Measurements from ENCODE around the gene GUCA1A.

DNA sequence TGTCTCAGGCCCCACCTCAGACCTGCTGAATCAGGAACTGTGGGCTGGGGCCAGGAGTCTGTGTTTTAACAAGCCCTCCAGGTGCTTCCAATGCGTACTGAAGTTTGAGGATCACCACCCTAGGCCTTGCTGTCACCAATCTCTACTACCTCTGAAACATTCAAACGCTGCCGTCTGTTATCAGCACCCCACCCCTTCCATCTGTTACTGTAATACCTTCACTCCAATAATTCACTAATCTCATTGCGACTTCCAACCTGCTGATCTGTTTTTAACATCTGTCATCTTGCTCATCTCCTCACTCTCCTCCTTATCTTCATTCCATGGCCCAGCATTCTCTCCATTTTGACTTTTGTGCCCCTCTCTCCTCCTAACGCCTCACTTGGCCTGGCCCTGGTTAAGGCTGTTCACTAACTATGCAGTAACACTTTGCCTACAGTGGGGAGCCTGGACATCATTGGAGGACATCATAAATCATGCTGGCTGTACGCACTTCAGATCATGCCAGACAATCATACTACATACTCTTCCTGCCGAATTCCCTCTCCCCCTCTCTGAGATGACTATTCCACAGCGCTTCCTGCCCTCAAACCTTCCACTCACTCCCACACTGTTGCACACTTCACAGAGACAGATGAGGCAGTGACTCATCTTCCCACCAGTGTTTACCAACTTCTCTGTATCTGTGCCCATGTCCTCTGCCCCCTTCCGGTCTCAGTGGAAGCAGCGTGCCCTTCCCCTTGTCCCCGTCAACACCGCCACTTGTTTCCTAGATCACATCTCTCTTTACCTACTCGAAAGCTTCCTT is 24.6 kb downstream of the GUCA1A start:
- TF ChIP-seq EZH2 (IDR thresholded peaks at IDR 0.05): no peak
- TF ChIP-seq POLR2AphosphoS5 (IDR thresholded peaks at IDR 0.05; ENCODE audit: borderline replicate concordance, low read depth, low read length): no peak
- no peak for TF ChIP-seq FOXP2 (optimal IDR thresholded peaks at IDR 0.05; ENCODE audit: control extremely low read depth, extremely low read length, insufficient read depth)

Measured in SK-N-MC (cell line).